Gastrocnemius medialis (tissue), 4 donors: Measurements from ENCODE around the gene KIRREL1.

Source experiments
- POLR2A ChIP-seq, 2 donors: fragments of 450-650 bp; IDR thresholded peaks; one replicate each; pipeline ENCODE4 v1.6.1; 2017; ENCODE audit warnings: antibody characterized with exemption in 2 of 2, mild to moderate bottlenecking in 2 of 2, moderate library complexity in 2 of 2
- TF ChIP-seq, protein P1 (sequence below), 5 experiments: fragments of 450-650 bp in 3 of 5; fragments of 200-600 bp in 2 of 5; sonication (generic) in 2 of 5; IDR thresholded peaks in 4 of 5; conservative IDR thresholded peaks in 1 of 5; 1 replicate in 4 of 5; 2 replicates in 1 of 5; pipeline ENCODE4 v1.5.1; 2016 to 2019; ENCODE audit warnings: antibody characterized with exemption in 5 of 5, mild to moderate bottlenecking in 3 of 5, moderate library complexity in 3 of 5

DNA sequence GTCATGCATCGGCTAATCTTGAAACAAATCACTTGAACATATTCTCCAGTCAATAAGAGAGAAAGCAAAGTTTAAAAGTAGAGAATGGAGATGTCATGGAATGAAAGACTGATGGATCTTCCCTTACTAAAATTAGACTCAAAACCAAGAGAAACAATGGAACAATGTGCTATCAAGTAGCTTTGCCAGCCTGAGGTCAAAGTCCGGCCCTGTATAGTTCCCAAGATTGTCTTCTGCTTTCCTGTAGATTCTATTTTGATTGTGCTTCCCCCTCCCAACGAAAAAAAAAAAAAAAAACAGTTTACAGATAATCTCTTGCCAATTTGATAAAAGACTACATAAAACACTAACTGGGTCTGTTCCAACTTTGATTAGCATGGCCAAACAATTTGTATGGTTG, 40.8 kb upstream of the KIRREL1 start:
- TF ChIP-seq, protein P1, sequence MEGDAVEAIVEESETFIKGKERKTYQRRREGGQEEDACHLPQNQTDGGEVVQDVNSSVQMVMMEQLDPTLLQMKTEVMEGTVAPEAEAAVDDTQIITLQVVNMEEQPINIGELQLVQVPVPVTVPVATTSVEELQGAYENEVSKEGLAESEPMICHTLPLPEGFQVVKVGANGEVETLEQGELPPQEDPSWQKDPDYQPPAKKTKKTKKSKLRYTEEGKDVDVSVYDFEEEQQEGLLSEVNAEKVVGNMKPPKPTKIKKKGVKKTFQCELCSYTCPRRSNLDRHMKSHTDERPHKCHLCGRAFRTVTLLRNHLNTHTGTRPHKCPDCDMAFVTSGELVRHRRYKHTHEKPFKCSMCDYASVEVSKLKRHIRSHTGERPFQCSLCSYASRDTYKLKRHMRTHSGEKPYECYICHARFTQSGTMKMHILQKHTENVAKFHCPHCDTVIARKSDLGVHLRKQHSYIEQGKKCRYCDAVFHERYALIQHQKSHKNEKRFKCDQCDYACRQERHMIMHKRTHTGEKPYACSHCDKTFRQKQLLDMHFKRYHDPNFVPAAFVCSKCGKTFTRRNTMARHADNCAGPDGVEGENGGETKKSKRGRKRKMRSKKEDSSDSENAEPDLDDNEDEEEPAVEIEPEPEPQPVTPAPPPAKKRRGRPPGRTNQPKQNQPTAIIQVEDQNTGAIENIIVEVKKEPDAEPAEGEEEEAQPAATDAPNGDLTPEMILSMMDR (IDR thresholded peaks at IDR 0.05 in 4 of 5, conservative IDR thresholded peaks at IDR 0.05 in 1 of 5): no peak
- TF ChIP-seq POLR2A (IDR thresholded peaks at IDR 0.05): no peak
